ENCODE measurements around the gene APOM.

APOM gene

DNA sequence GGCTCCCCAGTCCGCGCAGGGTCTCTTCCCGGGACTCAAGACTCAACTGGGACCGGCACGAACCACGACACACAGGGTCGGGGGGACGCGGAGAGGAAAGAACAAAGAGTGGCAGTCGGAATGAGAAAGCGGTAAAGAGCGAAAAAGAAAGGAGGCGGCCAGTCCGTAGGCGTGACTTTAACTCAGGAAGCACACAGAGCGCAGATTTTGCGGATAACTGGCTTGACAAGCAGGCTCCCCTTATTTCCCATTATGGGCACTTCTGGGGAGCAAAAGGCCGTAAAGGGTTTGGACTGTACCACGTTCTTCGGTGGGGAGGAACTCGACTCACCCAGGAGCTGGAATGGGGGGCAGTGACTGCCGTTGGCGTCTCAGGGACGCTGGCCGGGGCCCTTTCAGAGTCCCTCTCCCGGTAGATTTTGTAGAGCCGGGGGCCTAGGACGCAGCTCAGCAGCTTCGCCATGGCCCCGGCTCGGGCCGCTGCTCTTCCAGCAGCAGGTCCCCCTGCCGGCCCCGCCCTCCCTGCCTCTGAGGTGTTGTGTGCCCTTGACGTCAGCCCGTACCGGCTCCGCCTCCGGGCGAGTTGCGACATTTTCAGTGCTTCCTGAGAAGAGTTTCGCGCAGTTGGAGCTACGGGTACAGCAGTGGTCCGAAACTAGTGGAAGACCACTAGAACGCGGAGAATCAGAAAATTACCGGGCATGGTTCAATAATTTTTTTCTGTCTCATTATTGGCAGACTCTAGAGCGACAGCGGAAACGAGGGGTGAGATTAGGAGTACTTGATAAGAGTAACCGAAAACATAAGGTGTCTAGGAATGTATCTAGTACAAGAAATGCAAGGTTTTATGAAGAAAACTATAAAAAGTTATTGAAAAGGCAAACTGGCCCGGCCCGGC lies 47.4 kb downstream of the APOM start, which contains the start of gene ABHD16A (continued):
- TF ChIP-seq ZBTB17 (tag by site-specific recombination; IDR thresholded peaks at IDR 0.05) (peak; percentile 96), ZFHX2 (tag by site-specific recombination; conservative IDR thresholded peaks at IDR 0.05) (no peak; the same call in none of the 2 replicates), ZBTB21 (tag by site-specific recombination; IDR thresholded peaks at IDR 0.05) (peak; percentile 95), ZNF626 (tag by site-specific recombination; IDR thresholded peaks at IDR 0.05) (no peak), ZNF366 (tag by site-specific recombination; conservative IDR thresholded peaks at IDR 0.05) (no peak), ZFP69B (tag by site-specific recombination; IDR thresholded peaks at IDR 0.05) (0 out of 2 replicates have a peak, but pooled peaks have one; percentile 26), ZNF501 (tag by site-specific recombination; IDR thresholded peaks at IDR 0.05) (peak; percentile 79; the same call in 1 of the 2 replicates), ZNF768 (tag by site-specific recombination; IDR thresholded peaks at IDR 0.05) (no peak), ZNF10 (tag by site-specific recombination; IDR thresholded peaks at IDR 0.05) (0 out of 2 replicates have a peak, but pooled peaks have one; percentile 9), ZNF311 (tag by site-specific recombination; IDR thresholded peaks at IDR 0.05; ENCODE audit: borderline replicate concordance) (no peak), ZBTB1 (tag by site-specific recombination; IDR thresholded peaks at IDR 0.05) (no peak), ZNF169 (tag by site-specific recombination; IDR thresholded peaks at IDR 0.05) (no peak), ZNF76 (tag by site-specific recombination; IDR thresholded peaks at IDR 0.05; ENCODE audit: borderline replicate concordance, low read depth) (no peak), GLI2 (tag by site-specific recombination; IDR thresholded peaks at IDR 0.05; ENCODE audit: borderline replicate concordance, low read depth) (no peak), TRIM28 (IDR thresholded peaks at IDR 0.05; ENCODE audit: borderline replicate concordance, low read length) (no peak), ZNF843 (tag by site-specific recombination; IDR thresholded peaks at IDR 0.05) (no peak), ZNF548 (tag by site-specific recombination; IDR thresholded peaks at IDR 0.05) (no peak), BCL11B (tag by site-specific recombination; IDR thresholded peaks at IDR 0.05; ENCODE audit: low read depth) (no peak), PRDM1 (tag by site-specific recombination; IDR thresholded peaks at IDR 0.05) (no peak), ZNF596 (tag by site-specific recombination; IDR thresholded peaks at IDR 0.05) (peak; percentile 30; the same call in 1 of the 2 replicates), ZNF335 (tag by site-specific recombination; conservative IDR thresholded peaks at IDR 0.05) (peak; percentile 88)
- TF ChIP-seq, protein P1, sequence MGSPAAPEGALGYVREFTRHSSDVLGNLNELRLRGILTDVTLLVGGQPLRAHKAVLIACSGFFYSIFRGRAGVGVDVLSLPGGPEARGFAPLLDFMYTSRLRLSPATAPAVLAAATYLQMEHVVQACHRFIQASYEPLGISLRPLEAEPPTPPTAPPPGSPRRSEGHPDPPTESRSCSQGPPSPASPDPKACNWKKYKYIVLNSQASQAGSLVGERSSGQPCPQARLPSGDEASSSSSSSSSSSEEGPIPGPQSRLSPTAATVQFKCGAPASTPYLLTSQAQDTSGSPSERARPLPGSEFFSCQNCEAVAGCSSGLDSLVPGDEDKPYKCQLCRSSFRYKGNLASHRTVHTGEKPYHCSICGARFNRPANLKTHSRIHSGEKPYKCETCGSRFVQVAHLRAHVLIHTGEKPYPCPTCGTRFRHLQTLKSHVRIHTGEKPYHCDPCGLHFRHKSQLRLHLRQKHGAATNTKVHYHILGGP (tag by site-specific recombination; IDR thresholded peaks at IDR 0.05), result no peak
- TF ChIP-seq, protein P2, sequence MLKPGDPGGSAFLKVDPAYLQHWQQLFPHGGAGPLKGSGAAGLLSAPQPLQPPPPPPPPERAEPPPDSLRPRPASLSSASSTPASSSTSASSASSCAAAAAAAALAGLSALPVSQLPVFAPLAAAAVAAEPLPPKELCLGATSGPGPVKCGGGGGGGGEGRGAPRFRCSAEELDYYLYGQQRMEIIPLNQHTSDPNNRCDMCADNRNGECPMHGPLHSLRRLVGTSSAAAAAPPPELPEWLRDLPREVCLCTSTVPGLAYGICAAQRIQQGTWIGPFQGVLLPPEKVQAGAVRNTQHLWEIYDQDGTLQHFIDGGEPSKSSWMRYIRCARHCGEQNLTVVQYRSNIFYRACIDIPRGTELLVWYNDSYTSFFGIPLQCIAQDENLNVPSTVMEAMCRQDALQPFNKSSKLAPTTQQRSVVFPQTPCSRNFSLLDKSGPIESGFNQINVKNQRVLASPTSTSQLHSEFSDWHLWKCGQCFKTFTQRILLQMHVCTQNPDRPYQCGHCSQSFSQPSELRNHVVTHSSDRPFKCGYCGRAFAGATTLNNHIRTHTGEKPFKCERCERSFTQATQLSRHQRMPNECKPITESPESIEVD (tag by site-specific recombination; IDR thresholded peaks at IDR 0.05), result no peak
- TF ChIP-seq, protein P3, sequence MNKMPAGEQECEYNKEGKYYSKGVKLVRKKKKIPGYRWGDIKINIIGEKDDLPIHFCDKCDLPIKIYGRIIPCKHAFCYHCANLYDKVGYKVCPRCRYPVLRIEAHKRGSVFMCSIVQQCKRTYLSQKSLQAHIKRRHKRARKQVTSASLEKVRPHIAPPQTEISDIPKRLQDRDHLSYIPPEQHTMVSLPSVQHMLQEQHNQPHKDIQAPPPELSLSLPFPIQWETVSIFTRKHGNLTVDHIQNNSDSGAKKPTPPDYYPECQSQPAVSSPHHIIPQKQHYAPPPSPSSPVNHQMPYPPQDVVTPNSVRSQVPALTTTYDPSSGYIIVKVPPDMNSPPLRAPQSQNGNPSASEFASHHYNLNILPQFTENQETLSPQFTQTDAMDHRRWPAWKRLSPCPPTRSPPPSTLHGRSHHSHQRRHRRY (tag by site-specific recombination; IDR thresholded peaks at IDR 0.05), result no peak
- TF ChIP-seq, protein P4, sequence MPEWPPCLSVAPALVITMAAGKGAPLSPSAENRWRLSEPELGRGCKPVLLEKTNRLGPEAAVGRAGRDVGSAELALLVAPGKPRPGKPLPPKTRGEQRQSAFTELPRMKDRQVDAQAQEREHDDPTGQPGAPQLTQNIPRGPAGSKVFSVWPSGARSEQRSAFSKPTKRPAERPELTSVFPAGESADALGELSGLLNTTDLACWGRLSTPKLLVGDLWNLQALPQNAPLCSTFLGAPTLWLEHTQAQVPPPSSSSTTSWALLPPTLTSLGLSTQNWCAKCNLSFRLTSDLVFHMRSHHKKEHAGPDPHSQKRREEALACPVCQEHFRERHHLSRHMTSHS (tag by site-specific recombination; IDR thresholded peaks at IDR 0.05), result no peak
- TF ChIP-seq, protein P5, sequence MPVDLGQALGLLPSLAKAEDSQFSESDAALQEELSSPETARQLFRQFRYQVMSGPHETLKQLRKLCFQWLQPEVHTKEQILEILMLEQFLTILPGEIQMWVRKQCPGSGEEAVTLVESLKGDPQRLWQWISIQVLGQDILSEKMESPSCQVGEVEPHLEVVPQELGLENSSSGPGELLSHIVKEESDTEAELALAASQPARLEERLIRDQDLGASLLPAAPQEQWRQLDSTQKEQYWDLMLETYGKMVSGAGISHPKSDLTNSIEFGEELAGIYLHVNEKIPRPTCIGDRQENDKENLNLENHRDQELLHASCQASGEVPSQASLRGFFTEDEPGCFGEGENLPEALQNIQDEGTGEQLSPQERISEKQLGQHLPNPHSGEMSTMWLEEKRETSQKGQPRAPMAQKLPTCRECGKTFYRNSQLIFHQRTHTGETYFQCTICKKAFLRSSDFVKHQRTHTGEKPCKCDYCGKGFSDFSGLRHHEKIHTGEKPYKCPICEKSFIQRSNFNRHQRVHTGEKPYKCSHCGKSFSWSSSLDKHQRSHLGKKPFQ (tag by site-specific recombination; IDR thresholded peaks at IDR 0.05), result no peak
- TF ChIP-seq, protein P6, sequence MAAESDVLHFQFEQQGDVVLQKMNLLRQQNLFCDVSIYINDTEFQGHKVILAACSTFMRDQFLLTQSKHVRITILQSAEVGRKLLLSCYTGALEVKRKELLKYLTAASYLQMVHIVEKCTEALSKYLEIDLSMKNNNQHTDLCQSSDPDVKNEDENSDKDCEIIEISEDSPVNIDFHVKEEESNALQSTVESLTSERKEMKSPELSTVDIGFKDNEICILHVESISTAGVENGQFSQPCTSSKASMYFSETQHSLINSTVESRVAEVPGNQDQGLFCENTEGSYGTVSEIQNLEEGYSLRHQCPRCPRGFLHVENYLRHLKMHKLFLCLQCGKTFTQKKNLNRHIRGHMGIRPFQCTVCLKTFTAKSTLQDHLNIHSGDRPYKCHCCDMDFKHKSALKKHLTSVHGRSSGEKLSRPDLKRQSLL (tag by site-specific recombination; IDR thresholded peaks at IDR 0.05), result no peak
- TF ChIP-seq, protein P7, sequence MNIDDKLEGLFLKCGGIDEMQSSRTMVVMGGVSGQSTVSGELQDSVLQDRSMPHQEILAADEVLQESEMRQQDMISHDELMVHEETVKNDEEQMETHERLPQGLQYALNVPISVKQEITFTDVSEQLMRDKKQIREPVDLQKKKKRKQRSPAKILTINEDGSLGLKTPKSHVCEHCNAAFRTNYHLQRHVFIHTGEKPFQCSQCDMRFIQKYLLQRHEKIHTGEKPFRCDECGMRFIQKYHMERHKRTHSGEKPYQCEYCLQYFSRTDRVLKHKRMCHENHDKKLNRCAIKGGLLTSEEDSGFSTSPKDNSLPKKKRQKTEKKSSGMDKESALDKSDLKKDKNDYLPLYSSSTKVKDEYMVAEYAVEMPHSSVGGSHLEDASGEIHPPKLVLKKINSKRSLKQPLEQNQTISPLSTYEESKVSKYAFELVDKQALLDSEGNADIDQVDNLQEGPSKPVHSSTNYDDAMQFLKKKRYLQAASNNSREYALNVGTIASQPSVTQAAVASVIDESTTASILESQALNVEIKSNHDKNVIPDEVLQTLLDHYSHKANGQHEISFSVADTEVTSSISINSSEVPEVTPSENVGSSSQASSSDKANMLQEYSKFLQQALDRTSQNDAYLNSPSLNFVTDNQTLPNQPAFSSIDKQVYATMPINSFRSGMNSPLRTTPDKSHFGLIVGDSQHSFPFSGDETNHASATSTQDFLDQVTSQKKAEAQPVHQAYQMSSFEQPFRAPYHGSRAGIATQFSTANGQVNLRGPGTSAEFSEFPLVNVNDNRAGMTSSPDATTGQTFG (tag by site-specific recombination; IDR thresholded peaks at IDR 0.05; ENCODE audit: borderline replicate concordance), result no peak

Data from HEK293 (cell line).